ENCODE results near the gene HOXC13. TPM values are rescaled to one million over a fixed set of nuclear protein-coding genes. Genes with fewer than 3 reads are reported as not detected.

HOXC13 gene
- total and polyA plus RNA-seq, 2 of the 13 experiments (the other 11 are each of a cell fraction or from before 2014, with no cell fraction given), result 0.07 TPM; not detected in 1

- TF ChIP-seq, protein P1, sequence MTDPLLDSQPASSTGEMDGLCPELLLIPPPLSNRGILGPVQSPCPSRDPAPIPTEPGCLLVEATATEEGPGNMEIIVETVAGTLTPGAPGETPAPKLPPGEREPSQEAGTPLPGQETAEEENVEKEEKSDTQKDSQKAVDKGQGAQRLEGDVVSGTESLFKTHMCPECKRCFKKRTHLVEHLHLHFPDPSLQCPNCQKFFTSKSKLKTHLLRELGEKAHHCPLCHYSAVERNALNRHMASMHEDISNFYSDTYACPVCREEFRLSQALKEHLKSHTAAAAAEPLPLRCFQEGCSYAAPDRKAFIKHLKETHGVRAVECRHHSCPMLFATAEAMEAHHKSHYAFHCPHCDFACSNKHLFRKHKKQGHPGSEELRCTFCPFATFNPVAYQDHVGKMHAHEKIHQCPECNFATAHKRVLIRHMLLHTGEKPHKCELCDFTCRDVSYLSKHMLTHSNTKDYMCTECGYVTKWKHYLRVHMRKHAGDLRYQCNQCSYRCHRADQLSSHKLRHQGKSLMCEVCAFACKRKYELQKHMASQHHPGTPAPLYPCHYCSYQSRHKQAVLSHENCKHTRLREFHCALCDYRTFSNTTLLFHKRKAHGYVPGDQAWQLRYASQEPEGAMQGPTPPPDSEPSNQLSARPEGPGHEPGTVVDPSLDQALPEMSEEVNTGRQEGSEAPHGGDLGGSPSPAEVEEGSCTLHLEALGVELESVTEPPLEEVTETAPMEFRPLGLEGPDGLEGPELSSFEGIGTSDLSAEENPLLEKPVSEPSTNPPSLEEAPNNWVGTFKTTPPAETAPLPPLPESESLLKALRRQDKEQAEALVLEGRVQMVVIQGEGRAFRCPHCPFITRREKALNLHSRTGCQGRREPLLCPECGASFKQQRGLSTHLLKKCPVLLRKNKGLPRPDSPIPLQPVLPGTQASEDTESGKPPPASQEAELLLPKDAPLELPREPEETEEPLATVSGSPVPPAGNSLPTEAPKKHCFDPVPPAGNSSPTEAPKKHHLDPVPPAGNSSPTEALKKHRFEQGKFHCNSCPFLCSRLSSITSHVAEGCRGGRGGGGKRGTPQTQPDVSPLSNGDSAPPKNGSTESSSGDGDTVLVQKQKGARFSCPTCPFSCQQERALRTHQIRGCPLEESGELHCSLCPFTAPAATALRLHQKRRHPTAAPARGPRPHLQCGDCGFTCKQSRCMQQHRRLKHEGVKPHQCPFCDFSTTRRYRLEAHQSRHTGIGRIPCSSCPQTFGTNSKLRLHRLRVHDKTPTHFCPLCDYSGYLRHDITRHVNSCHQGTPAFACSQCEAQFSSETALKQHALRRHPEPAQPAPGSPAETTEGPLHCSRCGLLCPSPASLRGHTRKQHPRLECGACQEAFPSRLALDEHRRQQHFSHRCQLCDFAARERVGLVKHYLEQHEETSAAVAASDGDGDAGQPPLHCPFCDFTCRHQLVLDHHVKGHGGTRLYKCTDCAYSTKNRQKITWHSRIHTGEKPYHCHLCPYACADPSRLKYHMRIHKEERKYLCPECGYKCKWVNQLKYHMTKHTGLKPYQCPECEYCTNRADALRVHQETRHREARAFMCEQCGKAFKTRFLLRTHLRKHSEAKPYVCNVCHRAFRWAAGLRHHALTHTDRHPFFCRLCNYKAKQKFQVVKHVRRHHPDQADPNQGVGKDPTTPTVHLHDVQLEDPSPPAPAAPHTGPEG (CRISPR knock-in tag; IDR thresholded peaks at IDR 0.05), result no peak
- TF ChIP-seq ZBTB8A (CRISPR knock-in tag; IDR thresholded peaks at IDR 0.05; ENCODE audit: borderline replicate concordance, low read depth) (no peak), POLR2AphosphoS2 (IDR thresholded peaks at IDR 0.05; ENCODE audit: low read depth, low read length) (no peak), SMARCE1 (IDR thresholded peaks at IDR 0.05; ENCODE audit: borderline replicate concordance) (no peak), MAFG (CRISPR knock-in tag; IDR thresholded peaks at IDR 0.05) (no peak), HDAC2 (CRISPR knock-in tag; IDR thresholded peaks at IDR 0.05) (no peak), RBM39 (IDR thresholded peaks at IDR 0.05; ENCODE audit: low read depth, low read length, poor library complexity, severe bottlenecking) (no peak), HNRNPLL (IDR thresholded peaks at IDR 0.05; ENCODE audit: low read depth, low read length, poor library complexity, severe bottlenecking) (peak; percentile 45), ZNF773 (CRISPR knock-in tag; IDR thresholded peaks at IDR 0.05; ENCODE audit: borderline replicate concordance) (no peak), ZNF274 (CRISPR knock-in tag; IDR thresholded peaks at IDR 0.05) (no peak), KLF9 (CRISPR knock-in tag; IDR thresholded peaks at IDR 0.05; ENCODE audit: low read depth) (no peak), SP4 (CRISPR knock-in tag; IDR thresholded peaks at IDR 0.05) (no peak), AHR (CRISPR knock-in tag; IDR thresholded peaks at IDR 0.05) (no peak), ZNF749 (CRISPR knock-in tag; IDR thresholded peaks at IDR 0.05; ENCODE audit: borderline replicate concordance) (no peak), ZNF775 (CRISPR knock-in tag; IDR thresholded peaks at IDR 0.05; ENCODE audit: borderline replicate concordance) (no peak), TARDBP (CRISPR knock-in tag; IDR thresholded peaks at IDR 0.05) (no peak), RXRA (CRISPR knock-in tag; IDR thresholded peaks at IDR 0.05) (no peak)
- TF ChIP-seq, protein P2, sequence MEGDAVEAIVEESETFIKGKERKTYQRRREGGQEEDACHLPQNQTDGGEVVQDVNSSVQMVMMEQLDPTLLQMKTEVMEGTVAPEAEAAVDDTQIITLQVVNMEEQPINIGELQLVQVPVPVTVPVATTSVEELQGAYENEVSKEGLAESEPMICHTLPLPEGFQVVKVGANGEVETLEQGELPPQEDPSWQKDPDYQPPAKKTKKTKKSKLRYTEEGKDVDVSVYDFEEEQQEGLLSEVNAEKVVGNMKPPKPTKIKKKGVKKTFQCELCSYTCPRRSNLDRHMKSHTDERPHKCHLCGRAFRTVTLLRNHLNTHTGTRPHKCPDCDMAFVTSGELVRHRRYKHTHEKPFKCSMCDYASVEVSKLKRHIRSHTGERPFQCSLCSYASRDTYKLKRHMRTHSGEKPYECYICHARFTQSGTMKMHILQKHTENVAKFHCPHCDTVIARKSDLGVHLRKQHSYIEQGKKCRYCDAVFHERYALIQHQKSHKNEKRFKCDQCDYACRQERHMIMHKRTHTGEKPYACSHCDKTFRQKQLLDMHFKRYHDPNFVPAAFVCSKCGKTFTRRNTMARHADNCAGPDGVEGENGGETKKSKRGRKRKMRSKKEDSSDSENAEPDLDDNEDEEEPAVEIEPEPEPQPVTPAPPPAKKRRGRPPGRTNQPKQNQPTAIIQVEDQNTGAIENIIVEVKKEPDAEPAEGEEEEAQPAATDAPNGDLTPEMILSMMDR (CRISPR knock-in tag; IDR thresholded peaks at IDR 0.05), result peak; percentile 64
- TF ChIP-seq, protein P3, sequence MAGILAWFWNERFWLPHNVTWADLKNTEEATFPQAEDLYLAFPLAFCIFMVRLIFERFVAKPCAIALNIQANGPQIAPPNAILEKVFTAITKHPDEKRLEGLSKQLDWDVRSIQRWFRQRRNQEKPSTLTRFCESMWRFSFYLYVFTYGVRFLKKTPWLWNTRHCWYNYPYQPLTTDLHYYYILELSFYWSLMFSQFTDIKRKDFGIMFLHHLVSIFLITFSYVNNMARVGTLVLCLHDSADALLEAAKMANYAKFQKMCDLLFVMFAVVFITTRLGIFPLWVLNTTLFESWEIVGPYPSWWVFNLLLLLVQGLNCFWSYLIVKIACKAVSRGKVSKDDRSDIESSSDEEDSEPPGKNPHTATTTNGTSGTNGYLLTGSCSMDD (CRISPR knock-in tag; IDR thresholded peaks at IDR 0.05), result no peak
- TF ChIP-seq, protein P4, sequence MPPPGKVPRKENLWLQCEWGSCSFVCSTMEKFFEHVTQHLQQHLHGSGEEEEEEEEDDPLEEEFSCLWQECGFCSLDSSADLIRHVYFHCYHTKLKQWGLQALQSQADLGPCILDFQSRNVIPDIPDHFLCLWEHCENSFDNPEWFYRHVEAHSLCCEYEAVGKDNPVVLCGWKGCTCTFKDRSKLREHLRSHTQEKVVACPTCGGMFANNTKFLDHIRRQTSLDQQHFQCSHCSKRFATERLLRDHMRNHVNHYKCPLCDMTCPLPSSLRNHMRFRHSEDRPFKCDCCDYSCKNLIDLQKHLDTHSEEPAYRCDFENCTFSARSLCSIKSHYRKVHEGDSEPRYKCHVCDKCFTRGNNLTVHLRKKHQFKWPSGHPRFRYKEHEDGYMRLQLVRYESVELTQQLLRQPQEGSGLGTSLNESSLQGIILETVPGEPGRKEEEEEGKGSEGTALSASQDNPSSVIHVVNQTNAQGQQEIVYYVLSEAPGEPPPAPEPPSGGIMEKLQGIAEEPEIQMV (CRISPR knock-in tag; IDR thresholded peaks at IDR 0.05; ENCODE audit: low read depth), result no peak
Observed at GRCh38 chr12:53961025-53961761, 22.6 kb downstream of the HOXC13 start (continued).

Measured in HepG2 (cell line).